HCT116 (cell line): ENCODE measurements around the gene LGI2. TPM values are rescaled to one million over a fixed set of nuclear protein-coding genes. Genes with fewer than 3 reads are reported as not detected.

Experiments
- ATAC-seq: fragments of 200-7000 bp; cut with Tn5 transposase; 2 replicates; pipeline ENCODE4 v1.9.1; 2020; ENCODE audit warnings: mild to moderate bottlenecking, moderate library complexity
- BruUV-seq: library from RNA; stranded (reverse); fragments of 400-500 nt; replicated peaks from 2 replicates; lab custom pipeline; 2021; lab: Mats Ljungman, UMichigan
- CTCF ChIA-PET: fragments of 300-600 bp; sonication (Branson Sonifier 250); formaldehyde crosslinking; loops from one replicate; lab custom pipeline; 2021; ENCODE audit warnings: antibody characterized with exemption; lab: Charles Lee
- POLR2A ChIA-PET: fragments of 300-600, 350-600 bp; sonication (Branson Sonifier 250); formaldehyde crosslinking; loops from one replicate; lab custom pipeline; 2021; ENCODE audit warnings: antibody characterized with exemption; lab: Charles Lee
- RAD21 ChIA-PET, 2 experiments: fragments of 300-600 bp; sonication (Branson Sonifier 250); formaldehyde crosslinking; loops; one replicate each; lab custom pipeline; 2023; ENCODE audit warnings: low total read pairs in 2 of 2; ENCODE audit not compliant: uncharacterized antibody in 2 of 2, unreplicated experiment in 2 of 2, low non-redundant PET in 1 of 2; lab: Charles Lee
- DNase-seq: peaks from one replicate; pipeline ENCODE4 v3.0.0-alpha.2; 2010; ENCODE audit warnings: low read depth, low spot score
- H2AFZ ChIP-seq: fragments of 200-600 bp; shearing (Covaris generic), sonication (generic); 2 replicates; pipeline ENCODE4 v1.6.1; 2017; ENCODE audit warnings: low read depth, mixed run types, mixed read lengths, antibody characterized with exemption, low read length; ENCODE audit not compliant: poor library complexity, severe bottlenecking
- H3K27ac ChIP-seq: 2 replicates; pipeline ENCODE4 v1.5.1; 2012; ENCODE audit warnings: low read depth, low read length
- H3K27me3 ChIP-seq: fragments of 200-600 bp; sonication (generic); 2 replicates; pipeline ENCODE4 v1.6.1; 2016; ENCODE audit warnings: mixed run types, low read length, mixed read lengths; ENCODE audit not compliant: insufficient read depth
- H3K36me3 ChIP-seq, 2 experiments: fragments of 200-500 bp in 1 of 2; fragments of 200-600 bp in 1 of 2; sonication (Bioruptor generic) in 1 of 2; sonication (generic) in 1 of 2; 2 replicates each; pipeline versions ENCODE4 v1.5.1 to v1.6.1; 2014 to 2016; ENCODE audit warnings: low read length in 2 of 2, inconsistent platforms in 1 of 2, mixed read lengths in 1 of 2, mixed run types in 1 of 2; ENCODE audit not compliant: insufficient read depth in 2 of 2, control insufficient read depth in 1 of 2
- H3K4me1 ChIP-seq, 2 experiments: fragments of 200-600 bp in 1 of 2; sonication (generic) in 1 of 2; 2 replicates each; pipeline versions ENCODE4 v1.5.1 to v1.6.1; 2012 to 2017; ENCODE audit warnings: low read length in 2 of 2, inconsistent platforms in 1 of 2, mild to moderate bottlenecking in 1 of 2, mixed read lengths in 1 of 2, mixed run types in 1 of 2, moderate library complexity in 1 of 2; ENCODE audit not compliant: insufficient read depth in 2 of 2, control insufficient read depth in 1 of 2
- H3K4me2 ChIP-seq: fragments of 200-600 bp; sonication (generic); 2 replicates; pipeline ENCODE4 v1.6.1; 2017; ENCODE audit warnings: mixed run types, low read length, mixed read lengths
- H3K4me3 ChIP-seq, 2 experiments: fragments of 200-600 bp in 1 of 2; sonication (generic) in 1 of 2; replicated peaks in 1 of 2; 2 replicates each; pipeline ENCODE4 v1.5.1; 2011 to 2016; ENCODE audit warnings: low read length in 2 of 2, control low read depth in 1 of 2, low read depth in 1 of 2, mild to moderate bottlenecking in 1 of 2, mixed read lengths in 1 of 2, mixed run types in 1 of 2
- H3K79me2 ChIP-seq: fragments of 200-600 bp; sonication (generic); 2 replicates; pipeline ENCODE4 v1.6.1; 2017; ENCODE audit warnings: mild to moderate bottlenecking, mixed run types, low read length, moderate library complexity, mixed read lengths; ENCODE audit not compliant: insufficient read depth
- H3K9ac ChIP-seq: fragments of 200-600 bp; sonication (generic); 2 replicates; pipeline ENCODE4 v1.6.1; 2016; ENCODE audit warnings: low read length, mixed read lengths
- H3K9me2 ChIP-seq: fragments of 200-600 bp; sonication (generic), shearing (Covaris generic); 2 replicates; pipeline ENCODE4 v1.6.1; 2017; ENCODE audit warnings: mixed run types, mild to moderate bottlenecking, moderate library complexity; ENCODE audit not compliant: insufficient read depth
- H3K9me3 ChIP-seq, 2 experiments: fragments of 200-500 bp in 1 of 2; fragments of 200-600 bp in 1 of 2; sonication (Bioruptor generic) in 1 of 2; sonication (generic) in 1 of 2; 2 replicates each; pipeline ENCODE4 v1.6.1; 2014 to 2017; ENCODE audit warnings: low read length in 2 of 2, mixed read lengths in 2 of 2, inconsistent platforms in 1 of 2, low read depth in 1 of 2, mild to moderate bottlenecking in 1 of 2, mixed run types in 1 of 2, moderate library complexity in 1 of 2; ENCODE audit not compliant: control insufficient read depth in 1 of 2, insufficient read depth in 1 of 2
- H4K20me1 ChIP-seq: fragments of 200-600 bp; sonication (generic), shearing (Covaris generic); 2 replicates; pipeline ENCODE4 v1.6.1; 2017; ENCODE audit warnings: mixed run types, mild to moderate bottlenecking, moderate library complexity; ENCODE audit not compliant: insufficient read depth
- CBX3 ChIP-seq: IDR thresholded peaks from 2 replicates; pipeline ENCODE4 v1.6.1; 2012; ENCODE audit warnings: low read depth
- CEBPB ChIP-seq: IDR thresholded peaks from 2 replicates; pipeline ENCODE4 v1.6.1; 2012; ENCODE audit warnings: low read depth
- EGR1 ChIP-seq: IDR thresholded peaks from 2 replicates; pipeline ENCODE4 v1.6.1; 2012; ENCODE audit warnings: low read depth
- ELF1 ChIP-seq: IDR thresholded peaks from 2 replicates; pipeline ENCODE4 v1.6.1; 2012; ENCODE audit warnings: low read depth, borderline replicate concordance
- EZH2 ChIP-seq: fragments of 200-600 bp; sonication (generic); IDR thresholded peaks from 2 replicates; pipeline ENCODE4 v1.6.1; 2017; ENCODE audit warnings: antibody characterized with exemption, mixed run types
- EZH2phosphoT487 ChIP-seq: fragments of 200-600 bp; IDR thresholded peaks from 2 replicates; pipeline ENCODE4 v1.6.1; 2018; ENCODE audit warnings: antibody characterized with exemption, borderline replicate concordance
- FOSL1 ChIP-seq: IDR thresholded peaks from 2 replicates; pipeline ENCODE4 v1.6.1; 2012; ENCODE audit warnings: low read depth
- JUND ChIP-seq: IDR thresholded peaks from 2 replicates; pipeline ENCODE4 v1.6.1; 2012
- POLR2A ChIP-seq: IDR thresholded peaks from 2 replicates; pipeline ENCODE4 v1.7.0; 2011; ENCODE audit warnings: borderline replicate concordance; ENCODE audit not compliant: insufficient read depth, insufficient read length; ENCODE audit errors: extremely low read depth
- POLR2AphosphoS5 ChIP-seq: IDR thresholded peaks from 2 replicates; pipeline ENCODE4 v1.6.1; 2011; ENCODE audit warnings: mild to moderate bottlenecking, low read depth, low read length, moderate library complexity
- RAD21 ChIP-seq: IDR thresholded peaks from 2 replicates; pipeline ENCODE4 v1.6.1; 2012; ENCODE audit warnings: low read depth, mild to moderate bottlenecking
- SIN3A ChIP-seq: IDR thresholded peaks from 2 replicates; pipeline ENCODE4 v1.6.1; 2012; ENCODE audit warnings: low read depth
- SRF ChIP-seq: IDR thresholded peaks from 2 replicates; pipeline ENCODE4 v1.6.1; 2012; ENCODE audit warnings: low read depth
- TCF7L2 ChIP-seq: IDR thresholded peaks from 2 replicates; pipeline ENCODE4 v1.7.0; 2011; ENCODE audit warnings: borderline replicate concordance, inconsistent platforms; ENCODE audit not compliant: insufficient read depth, insufficient read length; ENCODE audit errors: extremely low read depth
- YY1 ChIP-seq: IDR thresholded peaks from 2 replicates; pipeline ENCODE4 v1.6.1; 2011; ENCODE audit warnings: low read length, low read depth, moderate library complexity, mild to moderate bottlenecking; ENCODE audit not compliant: insufficient replicate concordance; ENCODE audit errors: extremely low read depth
- ZNF274 ChIP-seq: fragments of 200-500 bp; sonication (Bioruptor generic); IDR thresholded peaks from 2 replicates; pipeline ENCODE4 v1.6.1; 2014; ENCODE audit warnings: mild to moderate bottlenecking, low read depth, low read length, inconsistent platforms
- intact Hi-C: fragments of 100-400 bp; cut with micrococcal nuclease; formaldehyde crosslinking; loops from 2 replicates; pipeline ENCODE4 v1.10.0; 2022
- total RNA-seq: library from RNA; stranded (reverse); gene quantifications from one replicate; pipeline ENCODE4 v1.2.1, GENCODE V29; 2021; ENCODE audit not compliant: unreplicated experiment
- TF ChIP-seq, protein P1 (sequence below), 3 experiments: fragments of 200-600 bp in 1 of 3; sonication (generic) in 1 of 3; IDR thresholded peaks in 2 of 3; conservative IDR thresholded peaks in 1 of 3; 2 replicates each; pipeline ENCODE4 v1.5.1; 2012 to 2017; ENCODE audit warnings: low read depth in 2 of 3, low read length in 2 of 3, antibody characterized with exemption in 1 of 3, borderline replicate concordance in 1 of 3, control low read depth in 1 of 3, mild to moderate bottlenecking in 1 of 3, mixed read lengths in 1 of 3, mixed run types in 1 of 3, moderate library complexity in 1 of 3; ENCODE audit not compliant: insufficient read depth in 1 of 3
- TF ChIP-seq, protein P2 (sequence below): IDR thresholded peaks from 2 replicates; pipeline ENCODE4 v1.6.1; 2012
- TF ChIP-seq, protein P3 (sequence below): IDR thresholded peaks from 2 replicates; pipeline ENCODE4 v1.6.1; 2012; ENCODE audit warnings: low read depth
- TF ChIP-seq, protein P4 (sequence below): IDR thresholded peaks from 2 replicates; pipeline ENCODE4 v1.6.1; 2012

LGI2 gene
- total RNA-seq, 1 experiment from 2014 or later = not detected

DNA sequence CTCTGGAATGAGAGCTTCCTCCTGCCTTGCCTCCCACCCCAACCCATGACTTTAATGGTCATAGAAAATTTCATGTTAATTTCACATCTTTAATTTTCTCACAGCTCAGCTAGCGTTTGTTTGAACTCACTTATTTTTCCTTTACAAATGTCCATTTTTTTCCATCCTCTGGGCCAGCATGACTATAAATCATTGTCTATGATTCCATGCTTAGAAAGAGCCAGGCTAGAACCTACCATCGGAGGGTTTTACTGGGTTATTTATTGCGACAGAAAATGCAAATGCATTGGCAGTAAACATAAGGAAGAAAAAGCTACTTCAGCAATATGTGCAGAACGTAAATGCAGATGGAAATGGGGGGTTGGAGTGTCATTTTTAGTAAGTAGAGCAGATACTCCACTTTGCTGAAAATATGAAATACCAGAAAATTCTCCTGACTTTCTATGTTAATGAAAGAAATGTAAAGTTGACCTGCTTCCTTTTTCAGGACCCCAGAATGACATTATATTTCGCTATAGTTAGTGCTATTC is 37.1 kb downstream of the LGI2 start (continued):
- TF ChIP-seq CEBPB (no peak), YY1 (no peak)

DNA sequence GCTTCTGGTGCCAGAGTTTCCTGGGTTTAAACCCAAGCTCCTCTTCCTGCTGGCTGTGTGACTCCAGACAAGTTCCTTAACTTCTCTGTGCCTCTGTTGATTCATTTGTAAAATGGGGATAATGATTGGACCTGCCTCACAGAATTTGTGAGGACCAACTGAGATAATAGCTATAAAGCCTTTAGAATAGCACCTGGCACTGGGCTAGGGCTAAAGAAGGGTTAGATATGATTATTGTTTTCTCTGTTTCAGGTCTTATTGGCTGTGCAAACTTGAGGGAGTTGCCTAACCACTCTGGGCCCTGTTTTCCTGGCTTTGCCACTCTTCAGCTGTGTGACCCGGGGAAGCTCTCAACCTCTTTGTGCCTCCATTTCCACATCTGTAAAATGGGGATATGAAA is 37.8 kb downstream of the LGI2 start:
- Histone ChIP-seq H3K9me2 (no peaks in the 10 kb centered on the region), H3K4me3 (no peak overlapping the region), H3K4me1 (no peaks in the 10 kb centered on the region), H3K9me3 (no peaks in the 10 kb centered on the region), H4K20me1 (no peaks in the 10 kb centered on the region), H2AFZ (no peak overlapping the region), H3K9ac (no peak overlapping the region), H3K4me2 (no peak overlapping the region), H3K36me3 (no peaks in the 10 kb centered on the region), H3K27ac (no peak overlapping the region), H3K27me3 (0 out of 2 replicates have a peak, but pooled peaks cover 3% of the 10 kb centered on the region), H3K79me2 (no peaks in the 10 kb centered on the region)
- ChIA-PET CTCF (interaction anchor here (1.2 kb wide), 1 partner anchor 13 kb away, joined by 3 read pairs; no protein-coding TSS in a partner anchor), POLR2A (no interaction called here), RAD21 (no interaction called here)
- ATAC-seq (no peak), DNase-seq (no peak)
- intact Hi-C loops = no loop called here
- TF ChIP-seq, protein P1, sequence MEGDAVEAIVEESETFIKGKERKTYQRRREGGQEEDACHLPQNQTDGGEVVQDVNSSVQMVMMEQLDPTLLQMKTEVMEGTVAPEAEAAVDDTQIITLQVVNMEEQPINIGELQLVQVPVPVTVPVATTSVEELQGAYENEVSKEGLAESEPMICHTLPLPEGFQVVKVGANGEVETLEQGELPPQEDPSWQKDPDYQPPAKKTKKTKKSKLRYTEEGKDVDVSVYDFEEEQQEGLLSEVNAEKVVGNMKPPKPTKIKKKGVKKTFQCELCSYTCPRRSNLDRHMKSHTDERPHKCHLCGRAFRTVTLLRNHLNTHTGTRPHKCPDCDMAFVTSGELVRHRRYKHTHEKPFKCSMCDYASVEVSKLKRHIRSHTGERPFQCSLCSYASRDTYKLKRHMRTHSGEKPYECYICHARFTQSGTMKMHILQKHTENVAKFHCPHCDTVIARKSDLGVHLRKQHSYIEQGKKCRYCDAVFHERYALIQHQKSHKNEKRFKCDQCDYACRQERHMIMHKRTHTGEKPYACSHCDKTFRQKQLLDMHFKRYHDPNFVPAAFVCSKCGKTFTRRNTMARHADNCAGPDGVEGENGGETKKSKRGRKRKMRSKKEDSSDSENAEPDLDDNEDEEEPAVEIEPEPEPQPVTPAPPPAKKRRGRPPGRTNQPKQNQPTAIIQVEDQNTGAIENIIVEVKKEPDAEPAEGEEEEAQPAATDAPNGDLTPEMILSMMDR (IDR thresholded peaks at IDR 0.05 in 2 of 3, conservative IDR thresholded peaks at IDR 0.05 in 1 of 3; ENCODE audit: borderline replicate concordance in 1 of 3, insufficient read depth in 1 of 3, low read depth in 2 of 3, low read length in 2 of 3) = no peak
- TF ChIP-seq ZNF274 = no peak
- TF ChIP-seq, protein P2, sequence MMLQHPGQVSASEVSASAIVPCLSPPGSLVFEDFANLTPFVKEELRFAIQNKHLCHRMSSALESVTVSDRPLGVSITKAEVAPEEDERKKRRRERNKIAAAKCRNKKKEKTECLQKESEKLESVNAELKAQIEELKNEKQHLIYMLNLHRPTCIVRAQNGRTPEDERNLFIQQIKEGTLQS = no peak
- TF ChIP-seq EZH2phosphoT487 = no peak
- no peak for TF ChIP-seq EZH2
- no peak for TF ChIP-seq CBX3
- TF ChIP-seq, protein P3, sequence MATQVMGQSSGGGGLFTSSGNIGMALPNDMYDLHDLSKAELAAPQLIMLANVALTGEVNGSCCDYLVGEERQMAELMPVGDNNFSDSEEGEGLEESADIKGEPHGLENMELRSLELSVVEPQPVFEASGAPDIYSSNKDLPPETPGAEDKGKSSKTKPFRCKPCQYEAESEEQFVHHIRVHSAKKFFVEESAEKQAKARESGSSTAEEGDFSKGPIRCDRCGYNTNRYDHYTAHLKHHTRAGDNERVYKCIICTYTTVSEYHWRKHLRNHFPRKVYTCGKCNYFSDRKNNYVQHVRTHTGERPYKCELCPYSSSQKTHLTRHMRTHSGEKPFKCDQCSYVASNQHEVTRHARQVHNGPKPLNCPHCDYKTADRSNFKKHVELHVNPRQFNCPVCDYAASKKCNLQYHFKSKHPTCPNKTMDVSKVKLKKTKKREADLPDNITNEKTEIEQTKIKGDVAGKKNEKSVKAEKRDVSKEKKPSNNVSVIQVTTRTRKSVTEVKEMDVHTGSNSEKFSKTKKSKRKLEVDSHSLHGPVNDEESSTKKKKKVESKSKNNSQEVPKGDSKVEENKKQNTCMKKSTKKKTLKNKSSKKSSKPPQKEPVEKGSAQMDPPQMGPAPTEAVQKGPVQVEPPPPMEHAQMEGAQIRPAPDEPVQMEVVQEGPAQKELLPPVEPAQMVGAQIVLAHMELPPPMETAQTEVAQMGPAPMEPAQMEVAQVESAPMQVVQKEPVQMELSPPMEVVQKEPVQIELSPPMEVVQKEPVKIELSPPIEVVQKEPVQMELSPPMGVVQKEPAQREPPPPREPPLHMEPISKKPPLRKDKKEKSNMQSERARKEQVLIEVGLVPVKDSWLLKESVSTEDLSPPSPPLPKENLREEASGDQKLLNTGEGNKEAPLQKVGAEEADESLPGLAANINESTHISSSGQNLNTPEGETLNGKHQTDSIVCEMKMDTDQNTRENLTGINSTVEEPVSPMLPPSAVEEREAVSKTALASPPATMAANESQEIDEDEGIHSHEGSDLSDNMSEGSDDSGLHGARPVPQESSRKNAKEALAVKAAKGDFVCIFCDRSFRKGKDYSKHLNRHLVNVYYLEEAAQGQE = no peak
- no peak for TF ChIP-seq TCF7L2
- no peak for TF ChIP-seq SIN3A
- TF ChIP-seq ELF1 = no peak
- no peak for TF ChIP-seq SRF
- TF ChIP-seq CEBPB = no peak
- TF ChIP-seq POLR2A = no peak
- TF ChIP-seq, protein P4, sequence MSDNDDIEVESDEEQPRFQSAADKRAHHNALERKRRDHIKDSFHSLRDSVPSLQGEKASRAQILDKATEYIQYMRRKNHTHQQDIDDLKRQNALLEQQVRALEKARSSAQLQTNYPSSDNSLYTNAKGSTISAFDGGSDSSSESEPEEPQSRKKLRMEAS = no peak
- TF ChIP-seq POLR2AphosphoS5 = no peak
- no peak for TF ChIP-seq EGR1
- no peak for TF ChIP-seq FOSL1
- TF ChIP-seq RAD21 = no peak
- no peak for TF ChIP-seq JUND
- no TSS peak for BruUV-seq
